Colonic mucosa (tissue), 4 donors: Measurements from ENCODE around the gene CDCA4. TPM values are rescaled to one million over a fixed set of nuclear protein-coding genes. Genes with fewer than 3 reads are reported as not detected.

Experiments
- DNase-seq: peaks from one replicate; pipeline ENCODE4 v3.0.0-alpha.2; 2020
- H3K27ac ChIP-seq: fragments of 200-600 bp; one replicate; pipeline ENCODE4 v1.8.0; 2021
- H3K27me3 ChIP-seq: fragments of 200-600 bp; one replicate; pipeline ENCODE4 v1.8.0; 2021
- H3K36me3 ChIP-seq: fragments of 200-600 bp; one replicate; pipeline ENCODE4 v1.8.0; 2021
- H3K4me1 ChIP-seq: fragments of 200-600 bp; one replicate; pipeline ENCODE4 v1.8.0; 2021; ENCODE audit warnings: mild to moderate bottlenecking
- H3K4me3 ChIP-seq: fragments of 200-600 bp; one replicate; pipeline ENCODE4 v1.8.0; 2021
- H3K9ac ChIP-seq, 2 donors: one replicate each; pipeline ENCODE4 v1.7.0; 2013; ENCODE audit warnings: control low read depth in 2 of 2, low read depth in 2 of 2, low read length in 2 of 2
- H3K9me3 ChIP-seq: fragments of 200-600 bp; one replicate; pipeline ENCODE4 v1.8.0; 2021
- intact Hi-C: fragments of 100-400 bp; cut with DNase I; formaldehyde crosslinking; loops from one replicate; pipeline ENCODE4 v1.14.1; 2022
- total RNA-seq, 2 donors: library from RNA; stranded (reverse); fragmentation: NEBNext Ultra II Directional in 1 of 2; extraction: Animal tissue kit (Norgen Biotek cat#: 25700) in 1 of 2; gene quantifications; one replicate each; pipeline ENCODE4 v1.2.1, GENCODE V29; 2021
- TF ChIP-seq, protein P1 (sequence below): fragments of 200-600 bp; IDR thresholded peaks from one replicate; pipeline ENCODE4 v1.8.0; 2022; ENCODE audit warnings: antibody characterized with exemption, mild to moderate bottlenecking
- donor health status: healthy.
- donor health status: DM: no; HTN: no; CAD: no.
- donor health status: DM: no; HTN: no; CAD: no.

CDCA4 gene
- total RNA-seq, 2 donors from 2014 or later, result 8.3 to 16.3 TPM

DNA sequence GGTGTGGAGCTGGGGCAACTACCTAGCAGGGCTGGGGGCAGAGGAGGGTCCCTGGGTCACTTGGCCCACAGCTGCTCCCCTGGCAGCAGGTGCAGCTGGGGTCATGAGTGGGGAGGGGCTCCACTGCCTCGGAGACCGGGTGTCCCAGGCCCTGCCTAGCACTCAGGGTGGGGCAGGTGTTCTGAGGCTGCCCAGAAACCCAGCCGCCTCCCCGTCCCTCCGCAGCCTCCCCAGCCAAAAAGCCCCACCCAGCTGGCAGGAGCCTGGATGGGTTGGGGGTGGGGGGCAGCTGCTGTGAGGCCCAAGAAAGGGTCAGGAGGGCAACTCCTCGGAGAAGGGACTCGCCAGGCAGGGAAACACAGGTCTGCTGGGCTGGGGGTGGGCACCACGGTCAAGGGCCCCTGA is 53.9 kb downstream of the CDCA4 start:
- intact Hi-C loops, result no loop called here

GRCh38 chr14:104966261-104966865 is 54.5 kb downstream of the CDCA4 start:
- TF ChIP-seq, protein P1, sequence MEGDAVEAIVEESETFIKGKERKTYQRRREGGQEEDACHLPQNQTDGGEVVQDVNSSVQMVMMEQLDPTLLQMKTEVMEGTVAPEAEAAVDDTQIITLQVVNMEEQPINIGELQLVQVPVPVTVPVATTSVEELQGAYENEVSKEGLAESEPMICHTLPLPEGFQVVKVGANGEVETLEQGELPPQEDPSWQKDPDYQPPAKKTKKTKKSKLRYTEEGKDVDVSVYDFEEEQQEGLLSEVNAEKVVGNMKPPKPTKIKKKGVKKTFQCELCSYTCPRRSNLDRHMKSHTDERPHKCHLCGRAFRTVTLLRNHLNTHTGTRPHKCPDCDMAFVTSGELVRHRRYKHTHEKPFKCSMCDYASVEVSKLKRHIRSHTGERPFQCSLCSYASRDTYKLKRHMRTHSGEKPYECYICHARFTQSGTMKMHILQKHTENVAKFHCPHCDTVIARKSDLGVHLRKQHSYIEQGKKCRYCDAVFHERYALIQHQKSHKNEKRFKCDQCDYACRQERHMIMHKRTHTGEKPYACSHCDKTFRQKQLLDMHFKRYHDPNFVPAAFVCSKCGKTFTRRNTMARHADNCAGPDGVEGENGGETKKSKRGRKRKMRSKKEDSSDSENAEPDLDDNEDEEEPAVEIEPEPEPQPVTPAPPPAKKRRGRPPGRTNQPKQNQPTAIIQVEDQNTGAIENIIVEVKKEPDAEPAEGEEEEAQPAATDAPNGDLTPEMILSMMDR, result no peak
- Histone ChIP-seq H3K27me3 (peaks cover 15% of the 10 kb centered on the region), H3K27ac (no peak overlapping the region), H3K4me3 (no peak overlapping the region), H3K9me3 (no peaks in the 10 kb centered on the region), H3K36me3 (no peaks in the 10 kb centered on the region), H3K4me1 (peaks cover 10% of the 10 kb centered on the region), H3K9ac (no peak overlapping the region)
- intact Hi-C loops, result no loop called here
- no peak for DNase-seq

More for the DNA sequence above, 53.9 kb downstream of the CDCA4 start:
- H3K9me3 ChIP-seq, result no peaks in the 10 kb centered on the region
- TF ChIP-seq, protein P1, result no peak
- no peak overlapping the region for H3K27ac ChIP-seq
- H3K4me3 ChIP-seq, result no peak overlapping the region
- peaks cover 15% of the 10 kb centered on the region for H3K27me3 ChIP-seq
- H3K36me3 ChIP-seq, result no peaks in the 10 kb centered on the region
- H3K4me1 ChIP-seq, result peaks cover 14% of the 10 kb centered on the region
- no peak overlapping the region for H3K9ac ChIP-seq
- no peak for DNase-seq

DNA sequence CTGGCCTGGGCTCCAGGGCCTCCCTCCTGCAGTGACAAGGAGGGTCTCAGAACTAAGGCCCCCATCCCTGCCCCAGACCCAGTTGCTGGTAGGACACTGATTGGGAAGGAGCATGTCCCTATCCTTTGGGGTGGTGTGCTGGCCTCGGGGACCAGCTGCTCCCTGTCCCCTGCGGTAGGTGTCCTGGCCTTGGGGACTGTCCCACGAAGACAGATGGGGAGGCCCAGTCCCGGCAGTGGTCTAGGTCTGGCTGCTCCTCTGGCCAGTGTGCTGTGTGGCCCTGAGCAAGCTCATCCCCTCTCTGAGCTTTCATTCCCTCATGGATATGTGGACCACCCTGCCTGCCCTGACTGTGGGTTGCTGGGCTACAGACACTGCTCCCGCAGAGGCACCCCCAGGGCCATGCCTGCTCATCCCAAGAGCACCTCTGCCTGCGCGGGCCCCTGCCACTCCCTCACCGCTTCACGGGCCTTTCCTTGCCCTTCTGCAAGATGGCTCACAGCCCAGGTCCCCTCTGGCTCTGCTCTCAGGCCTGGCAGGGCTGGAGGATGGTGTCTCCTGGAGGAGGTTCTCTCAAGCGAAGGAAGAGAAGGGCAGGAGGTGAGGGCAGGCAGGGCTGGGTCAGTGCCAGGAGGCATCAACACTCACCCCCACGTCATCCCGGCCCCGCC is 55.2 kb downstream of the CDCA4 start:
- no peaks in the 10 kb centered on the region for H3K9me3 ChIP-seq
- TF ChIP-seq, protein P1, result no peak
- no peak overlapping the region for H3K4me3 ChIP-seq
- no peak overlapping the region for H3K27ac ChIP-seq
- H3K9ac ChIP-seq, result peak overlapping the region in 1 of 2 donors; percentile 12
- no peak for DNase-seq
- H3K36me3 ChIP-seq, result no peaks in the 10 kb centered on the region
- intact Hi-C loops, result no loop called here
- peaks cover 15% of the 10 kb centered on the region for H3K27me3 ChIP-seq
- H3K4me1 ChIP-seq, result peaks cover 10% of the 10 kb centered on the region

GRCh38 chr14:104964546-104964945 is 56.3 kb downstream of the CDCA4 start:
- Histone ChIP-seq H3K27ac (no peak overlapping the region), H3K36me3 (no peaks in the 10 kb centered on the region), H3K9me3 (no peaks in the 10 kb centered on the region), H3K4me1 (peaks cover 10% of the 10 kb centered on the region), H3K27me3 (peaks cover 15% of the 10 kb centered on the region), H3K9ac (no peak overlapping the region), H3K4me3 (no peak overlapping the region)
- DNase-seq, result no peak
- intact Hi-C loops, result no loop called here
- TF ChIP-seq, protein P1, result no peak

Other genes starting within 250 kb of the CDCA4 start
- 100 to 1,000 TPM; 117 to 181 TPM for gene AKT1, start 225.3 kb downstream of the CDCA4 start, total RNA-seq
- gene ZBTB42, start 220.0 kb downstream of the CDCA4 start, total RNA-seq, result 1 to 10 TPM; 6.6 to 7.0 TPM
- 100 to 1,000 TPM in 1 of 2 donors, 10 to 100 TPM in 1; 57.2 to 110 TPM for gene CEP170B, start 155.8 kb downstream of the CDCA4 start, total RNA-seq
- 1 to 10 TPM in 1 of 2 donors, not detected in 1; 1.2 TPM for gene PLD4, start 96.2 kb downstream of the CDCA4 start, total RNA-seq
- gene AHNAK2, start 42.7 kb downstream of the CDCA4 start, total RNA-seq, result 10 to 100 TPM in 1 of 2 donors, 1 to 10 TPM in 1; 5.1 to 21.5 TPM
- 1 to 10 TPM; 3.8 TPM for gene CLBA1, start 35.3 kb downstream of the CDCA4 start, total RNA-seq
- gene GPR132, start 44.3 kb upstream of the CDCA4 start, total RNA-seq, result 1 to 10 TPM; 1.0 TPM
- gene JAG2, start 147.7 kb upstream of the CDCA4 start, total RNA-seq, result 10 to 100 TPM in 1 of 2 donors, 1 to 10 TPM in 1; 8.2 to 11.0 TPM
- gene NUDT14, start 160.2 kb upstream of the CDCA4 start, total RNA-seq, result 10 to 100 TPM; 40.8 to 46.0 TPM
- 10 to 100 TPM; 56.9 to 66.0 TPM for gene BTBD6, start 227.4 kb upstream of the CDCA4 start, total RNA-seq